ENCODE results near the gene OR2W3.
"Not testable (repeated sequence)": the region's sequence is repeated elsewhere in the genome, so short reads cannot be mapped to it uniquely, and the experiment has no call there.

OR2W3 gene

GRCh38 chr1:247933989-247934388 is 38.6 kb downstream of the OR2W3 start:
- H3K4me3 Mint-ChIP-seq: no peak overlapping the region
- no peaks in the 10 kb centered on the region for H3K4me1 Mint-ChIP-seq
- no peaks in the 10 kb centered on the region for H3K9me3 Mint-ChIP-seq
- H3K36me3 Mint-ChIP-seq (ENCODE audit: insufficient read depth): peaks cover 5% of the 10 kb centered on the region
- DNase-seq (ENCODE audit: low spot score in 2 of 2) (no peak), ATAC-seq (replicated peaks; ENCODE audit: extremely low read depth, poor library complexity, severe bottlenecking) (no peak)
- H3K27ac Mint-ChIP-seq (ENCODE audit: low read depth): no peak overlapping the region
- H3K27me3 Mint-ChIP-seq: no peaks in the 10 kb centered on the region

- no peaks in the 10 kb centered on the region for H3K9me3 Mint-ChIP-seq
- H3K36me3 Mint-ChIP-seq (ENCODE audit: insufficient read depth): peaks cover 4% of the 10 kb centered on the region
- H3K27me3 Mint-ChIP-seq: no peaks in the 10 kb centered on the region
- no peaks in the 10 kb centered on the region for H3K4me1 Mint-ChIP-seq
- H3K4me3 Mint-ChIP-seq: peak overlapping the region; percentile 20
- DNase-seq (ENCODE audit: low spot score in 2 of 2) (no peak), ATAC-seq (replicated peaks; ENCODE audit: extremely low read depth, poor library complexity, severe bottlenecking) (no peak)
- H3K27ac Mint-ChIP-seq (ENCODE audit: low read depth): no peak overlapping the region
Measured at GRCh38 chr1:247935781-247936180, 40.4 kb downstream of the OR2W3 start.

- H3K36me3 Mint-ChIP-seq (ENCODE audit: insufficient read depth): peaks cover 4% of the 10 kb centered on the region
- H3K9me3 Mint-ChIP-seq: no peaks in the 10 kb centered on the region
- H3K4me3 Mint-ChIP-seq: peak overlapping the region; percentile 20
- no peak overlapping the region for H3K27ac Mint-ChIP-seq (ENCODE audit: low read depth)
- no peaks in the 10 kb centered on the region for H3K27me3 Mint-ChIP-seq
- no peak for ATAC-seq (replicated peaks; ENCODE audit: extremely low read depth, poor library complexity, severe bottlenecking)
- H3K4me1 Mint-ChIP-seq: no peaks in the 10 kb centered on the region
- no peak for DNase-seq (ENCODE audit: low spot score in 2 of 2)
Measured at GRCh38 chr1:247936415-247936814, 41.0 kb downstream of the OR2W3 start.

GRCh38 chr1:247936965-247937734 is 41.8 kb downstream of the OR2W3 start:
- DNase-seq (ENCODE audit: low spot score in 2 of 2) (peak; percentile 65 to 70), ATAC-seq (replicated peaks; ENCODE audit: extremely low read depth, poor library complexity, severe bottlenecking) (peak; percentile 89)
- H3K4me3 Mint-ChIP-seq: peak overlapping the region; percentile 69
- H3K27ac Mint-ChIP-seq (ENCODE audit: low read depth); H3K9me3 Mint-ChIP-seq; H3K4me1 Mint-ChIP-seq; H3K36me3 Mint-ChIP-seq (ENCODE audit: insufficient read depth); H3K27me3 Mint-ChIP-seq: not testable (repeated sequence)

GRCh38 chr1:247942624-247943023 is 47.2 kb downstream of the OR2W3 start:
- H3K4me1 Mint-ChIP-seq: no peaks in the 10 kb centered on the region
- H3K36me3 Mint-ChIP-seq (ENCODE audit: insufficient read depth): no peaks in the 10 kb centered on the region
- no peak for DNase-seq (ENCODE audit: low spot score in 2 of 2)
- ATAC-seq (replicated peaks; ENCODE audit: extremely low read depth, poor library complexity, severe bottlenecking): no peak
- no peak overlapping the region for H3K27ac Mint-ChIP-seq (ENCODE audit: low read depth)
- H3K4me3 Mint-ChIP-seq: no peak overlapping the region
- no peaks in the 10 kb centered on the region for H3K27me3 Mint-ChIP-seq
- H3K9me3 Mint-ChIP-seq: peaks cover 14% of the 10 kb centered on the region

All from central memory CD8-positive, alpha-beta T cell (primary cell).